ENCODE results near the gene PNKD.

Gene PNKD

DNA sequence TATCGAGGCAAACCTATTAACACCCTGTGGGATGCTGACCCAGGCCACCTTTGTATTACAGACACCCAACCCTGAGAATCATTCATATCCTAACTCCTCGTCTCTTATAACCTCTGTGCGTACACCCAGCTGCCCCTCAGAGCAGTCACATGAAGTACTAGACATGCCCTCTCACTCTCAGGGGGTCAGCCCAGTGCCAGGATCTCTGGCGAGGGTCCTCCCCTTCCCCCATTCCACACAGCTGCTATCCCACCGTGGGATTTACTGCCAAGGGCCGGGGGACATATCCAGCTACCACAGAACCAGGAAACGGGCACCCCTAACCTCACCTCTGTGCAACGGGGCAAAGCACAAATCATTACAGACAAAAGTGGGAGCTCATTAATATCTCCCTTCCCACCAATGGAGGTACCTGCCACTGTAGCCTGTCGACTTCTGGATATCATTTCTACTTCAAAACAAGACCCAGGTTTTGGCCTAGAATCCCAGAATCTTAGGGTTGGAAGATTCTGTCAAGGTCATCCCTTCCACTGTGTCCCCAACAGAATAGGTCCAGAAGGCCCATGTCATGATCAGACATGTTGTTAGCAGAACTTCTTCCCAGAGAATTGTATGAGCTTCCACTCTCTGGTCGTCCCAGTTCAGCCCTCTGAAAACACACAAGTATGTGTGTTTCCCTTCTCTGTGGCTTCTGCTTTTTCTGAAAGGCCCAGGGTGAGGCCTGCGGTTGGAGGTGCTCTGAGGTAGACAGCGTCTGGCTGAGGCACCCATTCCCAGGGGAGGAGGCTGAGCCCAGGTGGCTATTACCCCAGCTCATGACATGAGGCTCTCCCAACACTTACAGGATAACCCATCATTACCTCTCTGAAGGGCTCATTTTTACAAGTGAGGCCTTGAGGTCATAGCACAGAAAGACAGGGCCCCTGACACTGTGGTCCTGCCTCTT, 20.3 kb downstream of the PNKD start:
- no peak for TF ChIP-seq GATA3 (IDR thresholded peaks at IDR 0.05; ENCODE audit: low read depth, low read length)
- no peak for TF ChIP-seq GATA2 (IDR thresholded peaks at IDR 0.05; ENCODE audit: low read depth, low read length)

DNA sequence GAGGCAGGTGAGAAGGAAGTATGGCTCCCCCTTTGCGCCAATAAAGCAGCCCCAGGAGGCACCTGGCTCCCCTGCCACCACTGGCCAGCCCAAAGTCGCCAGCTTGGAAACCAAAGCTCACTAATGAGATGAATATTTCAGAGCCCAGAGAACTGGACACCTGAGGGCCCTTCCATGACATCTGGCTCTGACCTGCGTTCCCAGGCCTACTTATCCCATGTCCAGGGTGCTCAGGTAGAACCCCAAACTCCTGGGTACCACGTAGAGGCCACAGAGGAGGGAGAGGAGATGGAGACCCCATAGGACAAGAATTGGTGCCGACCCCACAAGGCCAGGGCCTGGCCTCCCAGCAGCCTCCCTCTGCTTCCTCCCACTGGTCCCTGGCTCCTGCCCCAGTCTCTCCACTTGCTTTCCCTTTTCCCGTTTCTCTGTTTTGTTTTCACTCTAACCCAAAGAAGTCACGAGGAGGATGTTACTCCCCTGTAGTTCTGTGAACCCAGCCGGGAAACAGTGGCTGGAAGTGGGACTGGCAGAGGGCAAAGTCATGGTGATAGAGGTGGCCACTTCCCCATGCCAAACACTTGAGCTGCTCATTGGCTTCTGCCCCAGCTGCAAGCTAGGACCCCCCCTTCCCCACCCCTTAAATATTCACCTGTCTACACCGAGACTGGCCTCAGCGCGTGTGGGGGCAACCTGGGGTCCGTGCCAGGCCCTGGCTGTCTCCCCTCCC, 21.2 kb downstream of the PNKD start:
- TF ChIP-seq GATA3 (IDR thresholded peaks at IDR 0.05; ENCODE audit: low read depth, low read length) (no peak), GATA2 (IDR thresholded peaks at IDR 0.05; ENCODE audit: low read depth, low read length) (no peak)

DNA sequence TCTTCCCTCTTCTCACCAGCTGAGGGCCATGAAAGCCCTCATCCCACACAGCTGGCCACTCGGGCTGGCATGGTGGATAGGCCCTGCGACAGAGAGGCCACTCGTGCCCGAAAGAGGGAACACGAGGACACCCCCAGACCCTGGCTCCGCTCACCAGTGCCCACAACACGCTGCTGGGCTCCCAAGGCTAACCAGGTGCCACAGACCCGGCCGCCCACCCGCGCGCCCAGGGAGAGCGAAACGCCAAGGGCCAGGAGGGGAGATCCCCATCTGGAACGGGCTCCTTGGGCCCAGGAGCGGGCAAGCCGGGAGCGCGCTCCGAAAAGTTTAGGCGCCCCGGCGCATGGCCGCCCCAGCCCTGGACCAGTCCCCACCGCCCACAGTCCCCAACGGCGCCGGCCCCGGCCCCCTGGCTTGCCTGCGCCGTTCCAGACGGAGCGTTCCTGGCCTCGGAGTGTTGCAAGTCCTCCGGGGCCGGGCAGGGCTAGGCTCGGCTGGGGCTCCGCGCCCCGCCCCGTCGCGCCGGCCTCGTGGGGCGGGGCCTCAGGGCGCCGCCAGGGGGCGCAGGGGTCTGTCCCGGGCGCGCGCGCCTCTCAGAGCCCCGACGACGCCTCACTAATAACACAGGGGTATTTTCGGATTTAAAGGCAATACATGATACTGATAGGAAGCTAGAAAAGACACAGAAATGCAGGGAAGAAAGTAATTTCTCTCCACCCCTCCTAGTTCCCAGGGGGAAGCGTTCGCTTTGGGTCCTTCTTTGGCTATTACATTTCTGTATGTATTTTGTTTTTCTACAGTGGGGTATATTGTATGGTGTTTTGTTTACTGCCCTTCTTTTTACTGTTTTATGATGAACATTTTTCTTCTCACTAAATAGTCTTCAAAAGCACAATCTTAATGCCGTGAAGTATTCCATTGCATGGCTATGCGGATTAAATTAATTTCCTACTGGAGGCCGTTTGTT, 22.0 kb downstream of the PNKD start, which contains the start of gene TMBIM1:
TMBIM1 (minus strand) TSS at position 456 of the 967 bp plus-strand sequence. CDS start 10,362 bp downstream, outside the sequence.
- no peak for TF ChIP-seq GATA3 (IDR thresholded peaks at IDR 0.05; ENCODE audit: low read depth, low read length)

DNA sequence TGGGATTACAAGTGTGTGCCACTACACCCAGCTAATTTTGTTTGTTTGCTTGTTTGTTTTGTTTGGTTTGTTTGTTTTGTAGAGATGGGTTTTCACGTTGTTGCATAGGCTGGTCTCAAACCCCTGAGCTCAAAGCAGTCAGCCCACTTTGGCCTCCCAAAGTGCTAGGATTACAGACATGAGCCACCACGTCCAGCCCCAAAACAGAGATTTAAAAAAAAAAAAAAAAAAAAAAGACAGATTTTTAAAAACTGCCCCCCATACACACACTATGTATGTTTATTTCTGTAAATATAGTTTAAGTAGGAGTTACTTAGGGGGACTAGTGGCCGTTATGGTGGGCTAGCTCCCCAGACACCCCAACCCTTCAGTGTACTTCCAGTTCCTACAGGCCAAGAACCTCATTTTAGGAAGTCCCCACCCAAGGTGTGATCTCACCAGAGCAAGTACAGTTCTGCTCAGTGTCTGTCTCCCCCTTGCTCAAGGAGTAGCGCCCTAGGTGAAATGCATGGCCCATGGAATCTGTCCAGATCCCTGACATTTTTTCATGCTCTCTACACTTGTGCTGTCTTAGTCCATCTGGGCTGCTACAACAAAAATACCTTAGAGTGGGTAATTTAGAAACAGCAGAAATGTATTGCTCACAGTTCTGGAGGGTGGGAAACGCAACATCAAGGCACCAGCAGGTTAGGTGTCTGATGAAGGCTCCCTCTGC, 23.6 kb downstream of the PNKD start:
- TF ChIP-seq GATA2 (IDR thresholded peaks at IDR 0.05; ENCODE audit: low read depth, low read length) (no peak), GATA3 (IDR thresholded peaks at IDR 0.05; ENCODE audit: low read depth, low read length) (no peak)

DNA sequence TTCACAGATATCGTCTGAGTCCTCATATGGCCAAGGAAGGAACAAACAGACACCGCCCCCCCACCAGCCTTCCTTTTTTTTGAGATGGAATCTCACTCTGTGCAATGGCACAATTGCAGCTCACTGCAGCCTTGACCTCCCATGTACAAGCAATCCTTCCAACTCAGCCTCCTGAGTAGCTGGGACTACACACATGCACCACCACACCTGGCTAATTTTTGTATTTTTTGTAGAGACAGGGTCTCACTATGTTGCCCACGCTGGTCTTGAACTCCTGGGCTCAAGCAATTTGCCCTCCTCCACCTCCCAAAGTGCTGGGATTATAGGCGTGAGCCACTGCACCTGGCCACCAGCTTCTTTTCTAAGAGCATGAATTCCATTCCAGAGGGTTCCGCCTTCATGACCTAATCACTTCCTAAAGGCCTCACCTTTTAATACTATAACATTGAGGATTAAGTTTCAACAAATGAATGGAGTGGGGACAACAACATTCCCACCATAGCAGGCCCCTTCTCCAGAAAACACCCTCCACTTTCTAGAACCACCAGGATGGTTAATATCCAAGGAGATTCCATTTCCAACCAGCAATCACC, 24.2 kb downstream of the PNKD start:
- TF ChIP-seq GATA3 (IDR thresholded peaks at IDR 0.05; ENCODE audit: low read depth, low read length), result no peak
- no peak for TF ChIP-seq GATA2 (IDR thresholded peaks at IDR 0.05; ENCODE audit: low read depth, low read length)

DNA sequence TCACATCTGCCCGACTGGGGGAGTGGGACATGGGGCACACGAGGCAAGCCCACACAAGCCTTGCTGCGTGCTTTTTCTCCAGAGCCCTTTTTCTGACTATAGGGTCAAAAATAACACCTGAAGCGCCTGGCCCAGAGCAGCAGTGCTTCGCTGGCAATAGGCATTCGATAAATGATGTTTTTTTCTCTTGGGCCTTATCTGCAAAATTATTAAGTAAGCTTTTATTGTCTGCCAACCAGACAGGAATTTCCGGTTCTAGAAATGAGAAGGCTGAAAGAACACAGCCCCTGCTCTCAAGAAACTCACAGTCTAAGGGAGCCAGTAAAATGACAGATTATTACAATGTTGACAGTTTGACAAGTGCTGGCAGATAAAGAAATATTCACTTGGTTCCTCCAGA, 24.7 kb downstream of the PNKD start:
- no peak for TF ChIP-seq GATA2 (IDR thresholded peaks at IDR 0.05; ENCODE audit: low read depth, low read length)
- TF ChIP-seq GATA3 (IDR thresholded peaks at IDR 0.05; ENCODE audit: low read depth, low read length), result no peak

DNA sequence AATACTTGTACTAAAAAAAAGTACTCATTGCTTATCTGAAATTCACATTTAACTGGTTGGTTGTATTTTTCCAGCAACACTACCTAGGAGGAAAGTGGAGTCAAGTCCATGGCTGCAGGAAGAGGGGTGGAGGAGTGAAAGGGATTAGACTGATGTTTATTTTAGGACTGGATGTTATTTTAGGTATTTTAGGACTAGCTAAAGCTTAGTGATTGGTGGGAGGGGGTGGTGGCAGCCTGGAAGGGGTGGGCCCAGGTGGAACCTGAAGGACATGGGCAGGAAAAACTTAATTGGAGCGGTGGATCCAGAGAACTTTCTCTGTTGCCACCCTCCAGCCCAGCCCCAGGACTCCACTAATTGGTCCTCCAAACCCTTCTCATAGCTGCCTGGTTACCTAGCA, 25.9 kb downstream of the PNKD start:
- TF ChIP-seq GATA2 (IDR thresholded peaks at IDR 0.05; ENCODE audit: low read depth, low read length), result no peak
- no peak for TF ChIP-seq GATA3 (IDR thresholded peaks at IDR 0.05; ENCODE audit: low read depth, low read length)

DNA sequence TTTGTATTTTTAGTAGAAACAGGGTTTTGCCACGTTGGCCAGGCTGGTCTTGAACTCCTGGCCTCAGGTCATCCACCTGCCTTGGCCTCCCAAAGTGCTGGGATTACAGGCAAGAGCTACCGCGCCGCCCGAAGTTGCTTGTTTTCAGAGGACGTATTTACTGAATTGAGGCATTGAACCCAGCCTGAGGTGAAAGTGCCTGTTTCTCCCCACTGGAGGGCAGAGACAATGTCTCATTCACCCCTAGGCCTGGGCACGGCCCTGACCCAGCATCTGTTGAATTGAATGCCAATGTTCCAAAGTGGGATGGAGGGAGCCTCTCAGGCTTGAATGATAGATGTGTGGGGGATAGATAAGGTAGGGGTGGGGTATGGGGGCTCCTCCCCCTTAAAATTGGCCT, 26.5 kb downstream of the PNKD start:
- no peak for TF ChIP-seq GATA3 (IDR thresholded peaks at IDR 0.05; ENCODE audit: low read depth, low read length)

DNA sequence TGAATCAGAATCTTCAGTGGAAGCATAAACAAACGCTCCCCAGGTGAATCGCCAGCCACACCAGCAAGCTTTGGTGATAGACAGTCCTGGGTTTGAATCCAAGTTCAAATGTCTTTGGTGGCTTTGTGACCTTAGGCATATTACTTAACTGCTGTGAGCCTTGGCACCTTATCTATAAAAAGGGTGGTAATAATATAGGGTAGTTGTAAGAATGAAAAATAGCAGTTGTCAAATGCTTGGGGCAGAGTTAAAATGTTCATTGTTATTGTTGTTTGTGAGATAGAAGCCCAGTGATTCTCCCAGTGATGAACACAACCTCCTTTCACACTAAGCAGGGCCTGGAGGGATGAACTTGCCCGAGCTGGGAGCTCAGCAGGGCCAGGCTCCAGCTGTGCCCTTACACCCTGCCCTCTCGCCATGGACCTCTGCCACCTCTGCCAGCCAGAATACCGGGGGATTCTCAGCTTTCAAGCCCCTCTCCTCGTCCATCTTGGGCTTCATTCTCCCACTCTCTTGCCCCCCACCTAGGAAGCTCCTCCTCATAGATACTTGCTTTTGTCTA, 28.1 kb downstream of the PNKD start:
- TF ChIP-seq GATA2 (IDR thresholded peaks at IDR 0.05; ENCODE audit: low read depth, low read length), result no peak
- no peak for TF ChIP-seq GATA3 (IDR thresholded peaks at IDR 0.05; ENCODE audit: low read depth, low read length)

DNA sequence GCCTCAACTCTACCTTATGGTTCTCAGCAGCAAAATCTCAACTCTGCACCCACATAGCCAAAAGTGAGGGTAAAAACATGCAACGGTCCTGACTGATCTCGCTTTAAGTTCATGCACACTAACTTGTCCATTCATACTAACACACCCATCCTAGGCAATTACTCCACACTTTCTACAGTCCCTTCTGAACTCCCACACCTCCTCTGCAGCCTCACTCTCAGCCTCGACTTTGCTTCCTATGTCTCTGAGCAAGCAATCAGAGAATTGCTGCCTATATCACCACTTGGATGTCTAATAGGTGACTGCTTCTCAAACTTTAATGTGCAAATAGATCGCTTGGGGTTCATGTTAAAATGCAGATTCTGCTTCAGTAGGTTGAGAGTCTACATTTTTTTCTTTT, 29.8 kb downstream of the PNKD start:
- no peak for TF ChIP-seq GATA3 (IDR thresholded peaks at IDR 0.05; ENCODE audit: low read depth, low read length)
- TF ChIP-seq GATA2 (IDR thresholded peaks at IDR 0.05; ENCODE audit: low read depth, low read length), result no peak

DNA sequence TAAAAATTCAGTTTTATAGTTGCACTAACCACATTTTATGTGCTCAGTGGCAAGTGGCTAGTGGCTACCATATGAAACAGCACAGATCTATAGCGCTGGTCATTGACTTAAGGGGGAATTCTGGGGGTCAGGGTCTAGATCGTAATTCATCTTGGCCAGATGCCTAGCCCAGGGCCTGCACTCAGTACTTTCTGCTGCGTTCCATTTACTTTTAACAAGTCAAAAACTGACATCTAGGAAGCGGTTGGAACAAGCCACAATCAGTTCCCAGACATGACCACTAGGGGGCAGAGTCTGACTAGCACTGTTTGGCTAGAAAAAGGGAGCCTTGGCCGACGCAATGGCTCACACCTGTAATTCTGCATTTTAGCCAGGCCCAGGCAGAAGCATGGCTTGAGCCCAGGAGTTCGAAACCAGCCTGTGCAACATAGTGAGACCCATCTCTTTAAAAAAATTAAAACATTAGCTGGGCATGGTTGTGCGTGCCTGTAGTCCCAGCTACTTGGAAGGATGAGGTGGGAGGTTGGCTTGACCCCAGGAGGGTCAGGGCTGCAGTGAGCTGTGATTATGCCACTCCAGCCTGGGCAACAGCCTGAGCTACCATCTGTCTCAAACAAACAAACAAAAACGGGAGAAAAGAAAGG, 31.0 kb downstream of the PNKD start:
- TF ChIP-seq GATA3 (IDR thresholded peaks at IDR 0.05; ENCODE audit: low read depth, low read length), result no peak
- no peak for TF ChIP-seq GATA2 (IDR thresholded peaks at IDR 0.05; ENCODE audit: low read depth, low read length)

DNA sequence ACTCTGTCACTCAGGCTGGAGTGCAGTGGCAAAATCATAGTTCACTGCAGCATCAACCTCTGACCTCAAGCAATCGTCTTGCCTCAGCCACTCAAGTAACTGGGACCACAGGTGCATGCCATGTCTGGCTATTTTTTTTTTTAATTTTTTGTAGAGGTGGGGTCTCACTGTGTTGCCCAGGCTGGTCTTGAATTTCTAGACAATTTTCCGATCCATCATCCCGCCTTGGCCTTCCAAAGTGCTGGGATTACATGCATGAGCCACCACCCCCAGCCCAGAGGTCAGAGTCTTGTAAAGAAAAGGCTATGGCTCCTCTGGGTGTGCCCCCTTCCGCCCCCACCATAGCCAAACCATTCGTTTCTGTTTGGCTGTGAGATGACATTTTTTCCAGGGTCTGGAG, 35.1 kb downstream of the PNKD start:
- TF ChIP-seq GATA2 (IDR thresholded peaks at IDR 0.05; ENCODE audit: low read depth, low read length) (no peak), GATA3 (IDR thresholded peaks at IDR 0.05; ENCODE audit: low read depth, low read length) (no peak)
